NCI-H748 treated with DMSO at 0.1 percent for 48 hours (cell line): ENCODE results near the gene GNAZ.
"Not testable (repeated sequence)": the region's sequence is repeated elsewhere in the genome, so short reads cannot be mapped to it uniquely, and the experiment has no call there.

ENCODE experiments used
- DNase-seq: peaks from one replicate; lab custom pipeline; 2025; lab: John Stamatoyannopoulos, UW

Gene GNAZ

GRCh38 chr22:23044570-23044969 is 25.7 kb upstream of the GNAZ start:
- DNase-seq: no peak

- no peak for DNase-seq
Observed at GRCh38 chr22:23045461-23045860, 24.9 kb upstream of the GNAZ start.

GRCh38 chr22:23047265-23047664 is 23.1 kb upstream of the GNAZ start:
- DNase-seq: no peak

- no peak for DNase-seq
Observed at GRCh38 chr22:23047742-23048141, 22.6 kb upstream of the GNAZ start.

- not testable (repeated sequence) for DNase-seq
Observed at GRCh38 chr22:23050546-23050945, 19.8 kb upstream of the GNAZ start.

GRCh38 chr22:23053051-23053707 is 17.1 kb upstream of the GNAZ start:
- DNase-seq: no peak

- no peak for DNase-seq
Observed at GRCh38 chr22:23053912-23054530, 16.3 kb upstream of the GNAZ start.

- no peak for DNase-seq
Observed at GRCh38 chr22:23054531-23055257, 15.6 kb upstream of the GNAZ start.

- no peak for DNase-seq
Observed at GRCh38 chr22:23055449-23056179, 14.7 kb upstream of the GNAZ start.

GRCh38 chr22:23057331-23057730 is 13.0 kb upstream of the GNAZ start:
- no peak for DNase-seq

- no peak for DNase-seq
Observed at GRCh38 chr22:23058063-23058462, 12.3 kb upstream of the GNAZ start.

- DNase-seq: no peak
Observed at GRCh38 chr22:23058481-23059283, 11.6 kb upstream of the GNAZ start.

- DNase-seq: no peak
Observed at GRCh38 chr22:23059284-23059948, 10.9 kb upstream of the GNAZ start.

GRCh38 chr22:23060612-23061400 is 9.5 kb upstream of the GNAZ start:
- no peak for DNase-seq

- DNase-seq: no peak
Observed at GRCh38 chr22:23061471-23062280, 8.6 kb upstream of the GNAZ start.

GRCh38 chr22:23062616-23063538 is 7.4 kb upstream of the GNAZ start:
- no peak for DNase-seq

GRCh38 chr22:23063539-23064380 is 6.6 kb upstream of the GNAZ start:
- no peak for DNase-seq
